Measurements from ENCODE around the gene BEST2. TPM values are rescaled to one million over a fixed set of nuclear protein-coding genes. Genes with fewer than 3 reads are reported as not detected.

Gene BEST2
- total and polyA plus RNA-seq, 2 donors from 2014 or later: not detected

DNA sequence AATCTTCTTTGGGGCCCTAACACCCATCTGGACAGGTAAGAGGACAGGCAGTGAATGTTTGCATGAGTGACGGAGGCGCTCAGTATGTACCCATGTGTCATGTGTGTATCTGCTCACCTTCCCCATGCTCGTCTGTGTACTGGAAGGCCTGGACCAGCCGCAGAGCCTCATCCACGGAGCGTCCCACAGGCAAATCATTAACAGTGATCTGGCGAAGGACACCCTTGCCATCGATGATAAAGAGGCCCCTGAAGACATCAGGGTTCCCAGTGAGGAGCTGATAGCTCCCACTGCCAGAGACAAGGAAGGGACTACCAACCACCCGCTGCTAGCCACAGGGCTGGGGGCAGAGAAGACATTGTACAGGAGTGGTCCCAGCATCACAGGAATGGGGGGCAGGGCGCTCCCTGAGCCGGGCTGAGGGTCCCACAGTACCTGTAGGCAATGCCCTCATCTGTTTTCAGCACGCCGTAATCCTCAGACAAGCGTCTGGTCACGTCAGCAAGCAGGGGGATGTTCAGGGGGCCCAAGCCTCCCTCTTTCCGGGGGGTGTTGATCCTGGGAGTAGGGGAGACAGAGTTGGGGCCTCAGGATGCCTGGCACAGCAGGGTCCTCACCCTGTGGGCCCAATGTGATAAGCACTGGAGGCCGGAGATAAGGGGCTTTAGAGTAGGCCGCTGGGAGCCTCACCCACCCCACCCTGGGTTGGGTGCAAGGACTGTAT lies 48.3 kb downstream of the BEST2 start:
- peaks cover 0 to 23% (median 10%) of the 10 kb centered on the region in 3 donors for H3K4me1 ChIP-seq (ENCODE audit: control insufficient read depth in 2 of 3, insufficient read depth in 2 of 3, low read depth in 1 of 3, low read length in 3 of 3)
- TF ChIP-seq, protein P1, sequence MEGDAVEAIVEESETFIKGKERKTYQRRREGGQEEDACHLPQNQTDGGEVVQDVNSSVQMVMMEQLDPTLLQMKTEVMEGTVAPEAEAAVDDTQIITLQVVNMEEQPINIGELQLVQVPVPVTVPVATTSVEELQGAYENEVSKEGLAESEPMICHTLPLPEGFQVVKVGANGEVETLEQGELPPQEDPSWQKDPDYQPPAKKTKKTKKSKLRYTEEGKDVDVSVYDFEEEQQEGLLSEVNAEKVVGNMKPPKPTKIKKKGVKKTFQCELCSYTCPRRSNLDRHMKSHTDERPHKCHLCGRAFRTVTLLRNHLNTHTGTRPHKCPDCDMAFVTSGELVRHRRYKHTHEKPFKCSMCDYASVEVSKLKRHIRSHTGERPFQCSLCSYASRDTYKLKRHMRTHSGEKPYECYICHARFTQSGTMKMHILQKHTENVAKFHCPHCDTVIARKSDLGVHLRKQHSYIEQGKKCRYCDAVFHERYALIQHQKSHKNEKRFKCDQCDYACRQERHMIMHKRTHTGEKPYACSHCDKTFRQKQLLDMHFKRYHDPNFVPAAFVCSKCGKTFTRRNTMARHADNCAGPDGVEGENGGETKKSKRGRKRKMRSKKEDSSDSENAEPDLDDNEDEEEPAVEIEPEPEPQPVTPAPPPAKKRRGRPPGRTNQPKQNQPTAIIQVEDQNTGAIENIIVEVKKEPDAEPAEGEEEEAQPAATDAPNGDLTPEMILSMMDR (IDR thresholded peaks at IDR 0.05; ENCODE audit: borderline replicate concordance, extremely low read depth, insufficient read depth): no peak
- no peak for FAIRE-seq

DNA sequence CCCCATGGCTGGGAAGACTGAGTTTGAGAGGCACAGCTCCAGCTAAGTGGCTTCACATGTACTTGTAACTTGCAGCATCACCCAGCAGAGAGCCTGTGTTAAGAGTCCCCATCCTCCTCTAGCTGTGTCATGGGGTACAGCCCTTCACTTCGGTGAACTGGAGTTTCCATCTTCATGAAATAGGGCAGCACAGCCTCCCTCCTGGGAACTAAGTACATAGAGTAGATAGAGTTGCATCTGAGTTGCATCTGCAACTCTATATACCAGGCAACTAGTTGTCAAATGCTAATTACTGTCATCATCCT lies 48.8 kb downstream of the BEST2 start:
- H3K27me3 ChIP-seq (ENCODE audit: control insufficient read depth, insufficient read depth, low read length): no peaks in the 10 kb centered on the region
- H3K27ac ChIP-seq (ENCODE audit: low read depth in 2 of 2, low read length in 2 of 2): no peak overlapping the region
- intact Hi-C loops (cut with DNase I): no loop called here
- peak overlapping the region; percentile 78 to 93 (median 90) for H3K4me3 ChIP-seq (ENCODE audit: low read length in 3 of 3)
- TF ChIP-seq, protein P1 (IDR thresholded peaks at IDR 0.05; ENCODE audit: borderline replicate concordance, extremely low read depth, insufficient read depth): no peak
- H3K36me3 ChIP-seq (ENCODE audit: control insufficient read depth in 2 of 3, insufficient read depth in 3 of 3, low read length in 3 of 3): peaks cover 0 to 10% (median 2%) of the 10 kb centered on the region in 3 donors
- no peak for DNase-seq
- H3K9me3 ChIP-seq (ENCODE audit: control insufficient read depth in 2 of 3, insufficient read depth in 1 of 3, low read length in 3 of 3): no peaks in the 10 kb centered on the region
- peaks cover 0 to 23% (median 10%) of the 10 kb centered on the region in 3 donors for H3K4me1 ChIP-seq (ENCODE audit: control insufficient read depth in 2 of 3, insufficient read depth in 2 of 3, low read depth in 1 of 3, low read length in 3 of 3)
- H3K9ac ChIP-seq (ENCODE audit: low read length in 3 of 3): peak overlapping the region in 2 of 3 donors; percentile 91 to 98
- FAIRE-seq: no peak

More for the DNA sequence above, 48.3 kb downstream of the BEST2 start:
- peak overlapping the region in 1 of 3 donors; percentile 93 for H3K4me3 ChIP-seq (ENCODE audit: low read length in 3 of 3)
- no peak for DNase-seq
- H3K9me3 ChIP-seq (ENCODE audit: control insufficient read depth in 2 of 3, insufficient read depth in 1 of 3, low read length in 3 of 3): no peaks in the 10 kb centered on the region
- H3K27ac ChIP-seq (ENCODE audit: low read depth in 2 of 2, low read length in 2 of 2): no peak overlapping the region
- intact Hi-C loops (cut with DNase I): loop anchor here (10.0 kb wide), 1 partner anchor 125 kb away; no protein-coding TSS in a partner anchor
- no peaks in the 10 kb centered on the region for H3K27me3 ChIP-seq (ENCODE audit: control insufficient read depth, insufficient read depth, low read length)
- peak overlapping the region in 1 of 3 donors; percentile 91 for H3K9ac ChIP-seq (ENCODE audit: low read length in 3 of 3)
- H3K36me3 ChIP-seq (ENCODE audit: control insufficient read depth in 2 of 3, insufficient read depth in 3 of 3, low read length in 3 of 3): peaks cover 0 to 10% (median 2%) of the 10 kb centered on the region in 3 donors

DNA sequence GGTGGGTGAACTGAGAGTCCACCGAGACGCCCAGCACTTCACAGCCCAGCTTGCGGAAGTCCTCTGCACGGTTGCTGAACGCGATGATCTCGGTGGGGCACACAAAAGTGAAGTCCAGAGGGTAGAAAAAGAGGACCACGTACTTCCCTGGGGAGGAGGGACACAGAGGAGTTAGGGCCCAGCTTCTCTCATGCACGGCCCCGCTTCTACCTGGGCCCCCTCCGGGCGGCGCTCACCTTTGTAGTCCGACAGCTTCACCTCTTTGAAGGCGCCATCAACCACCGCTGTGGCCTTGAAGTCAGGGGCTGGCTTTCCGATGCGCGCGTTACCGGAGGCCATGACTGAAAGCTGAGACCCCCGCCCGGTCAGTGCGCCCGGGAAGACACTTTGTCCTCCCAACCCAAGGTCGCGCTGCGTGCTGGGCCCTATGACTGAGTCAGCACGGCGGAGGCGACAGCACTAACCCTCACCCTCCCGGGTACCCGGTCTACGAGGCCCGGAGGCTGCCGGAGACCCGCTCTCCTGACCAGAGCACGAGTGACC lies 49.4 kb downstream of the BEST2 start:
- Histone ChIP-seq H3K4me1 (ENCODE audit: control insufficient read depth in 2 of 3, insufficient read depth in 2 of 3, low read depth in 1 of 3, low read length in 3 of 3) (peaks cover 0 to 21% (median 10%) of the 10 kb centered on the region in 3 donors), H3K27me3 (ENCODE audit: control insufficient read depth, insufficient read depth, low read length) (no peaks in the 10 kb centered on the region), H3K4me3 (ENCODE audit: low read length in 3 of 3) (peak overlapping the region; percentile 78 to 93 (median 90)), H3K9ac (ENCODE audit: low read length in 3 of 3) (peak overlapping the region; percentile 69 to 98 (median 91)), H3K27ac (ENCODE audit: low read depth in 2 of 2, low read length in 2 of 2) (peak overlapping the region; percentile 80 to 87), H3K9me3 (ENCODE audit: control insufficient read depth in 2 of 3, insufficient read depth in 1 of 3, low read length in 3 of 3) (no peaks in the 10 kb centered on the region), H3K36me3 (ENCODE audit: control insufficient read depth in 2 of 3, insufficient read depth in 3 of 3, low read length in 3 of 3) (peaks cover 0 to 10% (median 2%) of the 10 kb centered on the region in 3 donors)
- TF ChIP-seq, protein P1 (IDR thresholded peaks at IDR 0.05; ENCODE audit: borderline replicate concordance, extremely low read depth, insufficient read depth): no peak
- DNase-seq (peak in 4 of 5 donors; percentile 38 to 77 (median 65)), FAIRE-seq (no peak)
- intact Hi-C loops (cut with DNase I): no loop called here

Measured in kidney (tissue), 14 donors.